Mesenteric fat pad (tissue), 1 donor: ENCODE results near the gene BUD31. TPM values are rescaled to one million over a fixed set of nuclear protein-coding genes. Genes with fewer than 3 reads are reported as not detected.

Experiments
- DNase-seq: peaks from one replicate; pipeline ENCODE4 v3.0.0-alpha.2; 2020; ENCODE audit warnings: low spot score
- total RNA-seq: library from RNA; stranded (reverse); fragmentation: NEBNext Ultra II Directional; extraction: Animal tissue kit (Norgen Biotek cat#: 25700); gene quantifications from one replicate; pipeline ENCODE4 v1.2.1, GENCODE V29; 2021
- donor health status: DM: yes; HTN: yes; CAD: no.

BUD31 gene
- total RNA-seq, 1 donor from 2014 or later: 68.2 TPM

GRCh38 chr7:99465421-99465768, 56.6 kb downstream of the BUD31 start:
- DNase-seq: no peak

GRCh38 chr7:99468336-99468918, 59.7 kb downstream of the BUD31 start:
- no peak for DNase-seq

Other genes with a start within 250 kb of the BUD31 start
- gene KPNA7, start 200.9 kb upstream of the BUD31 start, total RNA-seq: not detected
- gene MYH16, start 136.1 kb upstream of the BUD31 start, total RNA-seq: not detected
- 109 TPM for gene ARPC1A, start 83.1 kb upstream of the BUD31 start, total RNA-seq
- 159 TPM for gene ARPC1B, start 34.2 kb upstream of the BUD31 start, total RNA-seq
- gene PDAP1, start 372 bp upstream of the BUD31 start, total RNA-seq: 88.8 TPM
- 11.7 TPM for gene PTCD1, start 29.8 kb downstream of the BUD31 start, total RNA-seq
- gene CPSF4, start 30.0 kb downstream of the BUD31 start, total RNA-seq: 54.7 TPM
- gene ATP5MF, start 57.2 kb downstream of the BUD31 start, total RNA-seq: 256 TPM
- 7.8 TPM for gene ZNF789, start 63.9 kb downstream of the BUD31 start, total RNA-seq
- 24.4 TPM for gene ZNF394, start 91.3 kb downstream of the BUD31 start, total RNA-seq
- gene ZKSCAN5, start 95.7 kb downstream of the BUD31 start, total RNA-seq: 5.7 TPM
- gene FAM200A, start 143.1 kb downstream of the BUD31 start, total RNA-seq: 2.5 TPM
- 78.2 TPM for gene ZNF655, start 149.7 kb downstream of the BUD31 start, total RNA-seq
- gene TMEM225B, start 189.3 kb downstream of the BUD31 start, total RNA-seq: 0.55 TPM
- gene ZSCAN25, start 208.0 kb downstream of the BUD31 start, total RNA-seq: 10.9 TPM